A549 (cell line): ENCODE measurements around the gene RAB33B. TPM values are rescaled to one million over a fixed set of nuclear protein-coding genes. Genes with fewer than 3 reads are reported as not detected.
"Not testable (repeated sequence)": the region's sequence is repeated elsewhere in the genome, so short reads cannot be mapped to it uniquely, and the experiment has no call there.

Experiments used
- ATAC-seq, 2 experiments: fragments of 200-7000 bp in 1 of 2; fragments of >200 bp in 1 of 2; cut with Nextera tagmentation in 1 of 2; cut with Tn5 transposase in 1 of 2; 3 replicates each; pipeline versions ENCODE4 v1.8.0 to v1.9.1; 2018 to 2020; ENCODE audit warnings: mild to moderate bottlenecking in 1 of 2, moderate library complexity in 1 of 2
- CTCF ChIA-PET: fragments of 300-600 bp; sonication (Branson Sonifier 250); formaldehyde crosslinking; extraction: SDS; loops from one replicate; lab custom pipeline; 2021; ENCODE audit warnings: antibody characterized with exemption, inconsistent platforms; lab: Yijun Ruan, JAX
- POLR2A ChIA-PET: fragments of 350-600 bp; formaldehyde crosslinking; extraction: SDS; loops from one replicate; lab custom pipeline; 2021; ENCODE audit warnings: antibody characterized with exemption, inconsistent platforms; lab: Yijun Ruan, JAX
- DNase-seq, 2 experiments: peaks; one replicate each; pipeline versions ENCODE4 v3.0.0 to v3.0.0-alpha.2; 2011 to 2016; ENCODE audit warnings: low read depth in 1 of 2, low spot score in 1 of 2
- FAIRE-seq: peaks from 2 replicates; lab custom pipeline; 2011; peaks lifted over from hg19 to GRCh38; lab: Jason Lieb, UNC
- H3K27ac ChIP-seq, 2 experiments: fragments of >200 bp; sonication (Bioruptor Twin); formaldehyde crosslinking; 3 replicates each; pipeline ENCODE4 v1.5.1; 2016 to 2017
- H3K4me1 ChIP-seq: fragments of >200 bp; sonication (Bioruptor Twin); formaldehyde crosslinking; 3 replicates; pipeline ENCODE4 v1.6.1; 2016
- H3K4me2 ChIP-seq: fragments of >200 bp; sonication (Bioruptor Twin); formaldehyde crosslinking; 3 replicates; pipeline ENCODE4 v1.6.1; 2016
- H3K4me3 ChIP-seq: fragments of >200 bp; sonication (Bioruptor Twin); formaldehyde crosslinking; 3 replicates; pipeline ENCODE4 v1.5.1; 2016
- H3K9me3 ChIP-seq: fragments of >200 bp; sonication (Bioruptor Twin); formaldehyde crosslinking; 3 replicates; pipeline ENCODE4 v1.6.1; 2016
- BHLHE40 ChIP-seq: IDR thresholded peaks from 2 replicates; pipeline ENCODE4 v1.6.1; 2012; ENCODE audit warnings: low read depth, low read length, inconsistent platforms
- CHD4 ChIP-seq: fragments of 200-600 bp; sonication (generic); IDR thresholded peaks from 2 replicates; pipeline ENCODE4 v1.6.1; 2016; ENCODE audit warnings: antibody characterized with exemption, mild to moderate bottlenecking, borderline replicate concordance
- EHF ChIP-seq: fragments of 250-450 bp; sonication (Bioruptor Pico); IDR thresholded peaks from 2 replicates; pipeline ENCODE4 v1.5.0; 2020; ENCODE audit warnings: mild to moderate bottlenecking
- EP300 ChIP-seq, 2 experiments: fragments of >200 bp; sonication (Bioruptor Twin); formaldehyde crosslinking; IDR thresholded peaks; 2 replicates in 1 of 2; 3 replicates in 1 of 2; pipeline ENCODE4 v1.6.1; 2016 to 2017
- ESRRA ChIP-seq: fragments of 150-350 bp; IDR thresholded peaks from 2 replicates; pipeline ENCODE4 v1.6.1; 2014; ENCODE audit warnings: mild to moderate bottlenecking, low read length, borderline replicate concordance
- FOXS1 ChIP-seq: fragments of 250-450 bp; sonication (Bioruptor Pico); IDR thresholded peaks from 2 replicates; pipeline ENCODE4 v1.5.0; 2020; ENCODE audit warnings: mild to moderate bottlenecking, moderate library complexity
- HEYL ChIP-seq: fragments of 250-450 bp; sonication (Bioruptor Pico); IDR thresholded peaks from 2 replicates; pipeline ENCODE4 v1.8.0; 2021; ENCODE audit warnings: mild to moderate bottlenecking, moderate library complexity
- JUN ChIP-seq, 2 experiments: fragments of >200 bp; sonication (Bioruptor Twin); formaldehyde crosslinking; IDR thresholded peaks; 2 replicates in 1 of 2; 3 replicates in 1 of 2; pipeline ENCODE4 v1.6.1; 2016 to 2017
- JUNB ChIP-seq: fragments of >200 bp; sonication (Bioruptor Twin); formaldehyde crosslinking; IDR thresholded peaks from 2 replicates; pipeline ENCODE4 v1.6.1; 2016
- KDM1A ChIP-seq: fragments of 200-600 bp; sonication (generic); IDR thresholded peaks from 2 replicates; pipeline ENCODE4 v1.6.1; 2016; ENCODE audit warnings: low read depth, mild to moderate bottlenecking
- MYC ChIP-seq: IDR thresholded peaks from 2 replicates; pipeline ENCODE4 v1.6.1; 2012; ENCODE audit warnings: mild to moderate bottlenecking, inconsistent platforms, low read length, improper control_type of control experiment, borderline replicate concordance
- NPAS2 ChIP-seq: fragments of 250-450 bp; sonication (Bioruptor Pico); IDR thresholded peaks from 2 replicates; pipeline ENCODE4 v1.8.0; 2022; ENCODE audit warnings: mild to moderate bottlenecking, moderate library complexity, borderline replicate concordance
- PHF8 ChIP-seq: fragments of 200-600 bp; sonication (generic); IDR thresholded peaks from 2 replicates; pipeline ENCODE4 v1.6.1; 2016; ENCODE audit warnings: low read depth, mild to moderate bottlenecking, antibody characterized with exemption, moderate library complexity, borderline replicate concordance
- POLR2A ChIP-seq: IDR thresholded peaks from 2 replicates; pipeline ENCODE4 v1.6.1; 2012; ENCODE audit warnings: mild to moderate bottlenecking, low read length
- RAD21 ChIP-seq, 2 experiments: fragments of >200 bp in 1 of 2; sonication (Bioruptor Twin) in 1 of 2; formaldehyde crosslinking in 1 of 2; IDR thresholded peaks in 1 of 2; conservative IDR thresholded peaks in 1 of 2; 2 replicates in 1 of 2; 3 replicates in 1 of 2; pipeline ENCODE4 v1.6.1; 2012 to 2018; ENCODE audit warnings: inconsistent platforms in 1 of 2
- SMC3 ChIP-seq: fragments of >200 bp; sonication (Bioruptor Twin); formaldehyde crosslinking; IDR thresholded peaks from 3 replicates; pipeline ENCODE4 v1.6.1; 2018; ENCODE audit warnings: inconsistent platforms
- SREBF2 ChIP-seq: fragments of 450-650 bp; IDR thresholded peaks from 2 replicates; pipeline ENCODE4 v1.6.1; 2014; ENCODE audit warnings: mild to moderate bottlenecking, moderate library complexity
- TFCP2L1 ChIP-seq: fragments of 250-450 bp; sonication (Bioruptor Pico); IDR thresholded peaks from 2 replicates; pipeline ENCODE4 v1.5.0; 2021; ENCODE audit warnings: mild to moderate bottlenecking
- ZFP36 ChIP-seq: fragments of 450-650 bp; IDR thresholded peaks from 2 replicates; pipeline ENCODE4 v1.6.1; 2014; ENCODE audit warnings: borderline replicate concordance; ENCODE audit not compliant: partially characterized antibody
- ZNF302 ChIP-seq: fragments of 250-450 bp; sonication (Bioruptor Pico); IDR thresholded peaks from 2 replicates; pipeline ENCODE4 v1.9.0; 2021; ENCODE audit warnings: inconsistent platforms, mild to moderate bottlenecking, moderate library complexity
- ZSCAN20 ChIP-seq: fragments of 250-450 bp; sonication (Bioruptor Pico); IDR thresholded peaks from 2 replicates; pipeline ENCODE4 v1.8.0; 2022; ENCODE audit warnings: mild to moderate bottlenecking, moderate library complexity
- WGBS: methylation state at CpG from one replicate; pipeline ENCODE4 v1.1.6; 2017; ENCODE audit errors: missing lambda C conversion rate; 5-methylcytosine and 5-hydroxymethylcytosine counted together
- polyA plus RNA-seq, 4 experiments: library from polyadenylated mRNA; depleted of rRNA in 3 of 4; stranded (reverse); fragments of >200 nt; fragmentation: RNase III in 1 of 4; extraction: RNeasy Plus Mini Kit Qiagen cat#74134 plus additional on column Dnase treatment in 1 of 4; gene quantifications; 2 replicates in 3 of 4; 3 replicates in 1 of 4; pipeline ENCODE4 v1.2.3, GENCODE V29; 2011 to 2017
- TF ChIP-seq, protein P1 (sequence below): fragments of 250-450 bp; sonication (Bioruptor Pico); IDR thresholded peaks from 2 replicates; pipeline ENCODE4 v1.5.0; 2021; ENCODE audit warnings: mild to moderate bottlenecking, moderate library complexity, borderline replicate concordance
- TF ChIP-seq, protein P2 (sequence below): fragments of 450-650 bp; IDR thresholded peaks from 2 replicates; pipeline ENCODE4 v1.6.1; 2014; ENCODE audit warnings: antibody characterized with exemption
- TF ChIP-seq, protein P3 (sequence below): IDR thresholded peaks from 2 replicates; pipeline ENCODE4 v1.6.1; 2012

RAB33B gene
- polyA plus RNA-seq, 2 of the 4 experiments (the other 2 are of a cell fraction), result 2.8 to 5.9 TPM

DNA sequence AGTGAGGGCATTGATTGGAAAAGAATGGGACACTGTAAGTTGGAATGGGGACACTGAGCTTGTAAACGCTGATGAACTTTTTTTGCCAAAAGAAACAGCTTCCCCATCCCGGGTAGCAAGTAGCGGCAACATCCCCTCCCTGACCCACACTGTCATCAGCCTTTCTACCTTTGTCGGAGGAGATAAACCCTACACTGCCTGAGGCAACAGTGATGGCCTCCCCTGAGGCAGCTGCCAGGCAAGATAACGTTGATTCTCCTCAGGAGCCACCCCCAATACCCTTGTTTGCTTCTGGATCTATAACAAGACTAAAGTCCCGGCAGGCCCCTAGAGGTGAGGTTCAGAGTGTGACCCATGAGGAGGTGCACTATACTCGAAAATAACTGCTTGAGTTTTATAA, 10.3 kb upstream of the RAB33B start:
- no peak for DNase-seq
- CTCF ChIA-PET, result interaction anchor here (0.6 to 1.1 kb wide), 2 partner anchors 9 to 20 kb away, joined by 3 read pairs; no protein-coding TSS in a partner anchor
- Histone ChIP-seq H3K4me1 (no peaks in the 10 kb centered on the region), H3K4me3 (no peak overlapping the region), H3K9me3 (peaks cover 9% of the 10 kb centered on the region), H3K27ac (no peak overlapping the region), H3K4me2 (no peak overlapping the region)
- TF ChIP-seq MYC, result no peak
- TF ChIP-seq BHLHE40, result no peak
- TF ChIP-seq FOXS1 (CRISPR knock-in tag), result no peak
- TF ChIP-seq, protein P1, sequence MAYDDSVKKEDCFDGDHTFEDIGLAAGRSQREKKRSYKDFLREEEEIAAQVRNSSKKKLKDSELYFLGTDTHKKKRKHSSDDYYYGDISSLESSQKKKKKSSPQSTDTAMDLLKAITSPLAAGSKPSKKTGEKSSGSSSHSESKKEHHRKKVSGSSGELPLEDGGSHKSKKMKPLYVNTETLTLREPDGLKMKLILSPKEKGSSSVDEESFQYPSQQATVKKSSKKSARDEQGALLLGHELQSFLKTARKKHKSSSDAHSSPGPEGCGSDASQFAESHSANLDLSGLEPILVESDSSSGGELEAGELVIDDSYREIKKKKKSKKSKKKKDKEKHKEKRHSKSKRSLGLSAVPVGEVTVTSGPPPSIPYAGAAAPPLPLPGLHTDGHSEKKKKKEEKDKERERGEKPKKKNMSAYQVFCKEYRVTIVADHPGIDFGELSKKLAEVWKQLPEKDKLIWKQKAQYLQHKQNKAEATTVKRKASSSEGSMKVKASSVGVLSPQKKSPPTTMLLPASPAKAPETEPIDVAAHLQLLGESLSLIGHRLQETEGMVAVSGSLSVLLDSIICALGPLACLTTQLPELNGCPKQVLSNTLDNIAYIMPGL, result no peak
- TF ChIP-seq TFCP2L1 (CRISPR knock-in tag), result no peak
- TF ChIP-seq EHF (CRISPR knock-in tag), result no peak
- no peak for TF ChIP-seq POLR2A
- TF ChIP-seq NPAS2 (CRISPR knock-in tag), result no peak
- TF ChIP-seq, protein P2, sequence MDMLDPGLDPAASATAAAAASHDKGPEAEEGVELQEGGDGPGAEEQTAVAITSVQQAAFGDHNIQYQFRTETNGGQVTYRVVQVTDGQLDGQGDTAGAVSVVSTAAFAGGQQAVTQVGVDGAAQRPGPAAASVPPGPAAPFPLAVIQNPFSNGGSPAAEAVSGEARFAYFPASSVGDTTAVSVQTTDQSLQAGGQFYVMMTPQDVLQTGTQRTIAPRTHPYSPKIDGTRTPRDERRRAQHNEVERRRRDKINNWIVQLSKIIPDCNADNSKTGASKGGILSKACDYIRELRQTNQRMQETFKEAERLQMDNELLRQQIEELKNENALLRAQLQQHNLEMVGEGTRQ, result no peak
- TF ChIP-seq, protein P3, sequence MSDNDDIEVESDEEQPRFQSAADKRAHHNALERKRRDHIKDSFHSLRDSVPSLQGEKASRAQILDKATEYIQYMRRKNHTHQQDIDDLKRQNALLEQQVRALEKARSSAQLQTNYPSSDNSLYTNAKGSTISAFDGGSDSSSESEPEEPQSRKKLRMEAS, result no peak
- no peak for TF ChIP-seq RAD21 (conservative IDR thresholded peaks at IDR 0.05 in 1 of 2, IDR thresholded peaks at IDR 0.05 in 1 of 2)
- no peak for TF ChIP-seq ZSCAN20 (CRISPR knock-in tag)
- TF ChIP-seq SREBF2, result no peak
- no peak for TF ChIP-seq HEYL (CRISPR knock-in tag)
- FAIRE-seq, result no peak
- POLR2A ChIA-PET, result no interaction called here
- no peak for ATAC-seq
- 79% methylated on average over 7 of the region's 7 CpGs for WGBS

DNA sequence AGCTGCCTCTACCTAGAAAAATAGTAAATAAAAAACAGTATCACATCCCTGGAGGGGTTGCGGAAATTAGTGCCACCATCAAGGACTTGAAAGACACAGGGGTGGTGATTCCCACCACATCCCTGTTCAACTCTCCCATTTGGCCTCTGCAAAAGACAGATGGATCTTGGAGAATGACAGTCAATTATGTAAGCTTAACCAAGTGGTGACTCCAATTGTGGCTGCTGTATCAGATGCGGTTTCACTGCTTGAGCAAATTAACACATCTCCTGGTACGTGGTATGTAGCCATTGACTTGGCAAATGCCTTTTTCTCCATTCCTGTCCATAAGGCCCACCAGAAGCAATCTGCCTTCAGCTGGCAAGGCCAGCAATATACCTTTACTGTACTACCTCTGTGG, 9.0 kb upstream of the RAB33B start:
- H3K27ac ChIP-seq, CTCF ChIA-PET, ATAC-seq, FAIRE-seq, H3K4me3 ChIP-seq, H3K9me3 ChIP-seq, DNase-seq, H3K4me1 ChIP-seq, H3K4me2 ChIP-seq: not testable (repeated sequence)
- POLR2A ChIA-PET, result interaction anchor here (0.6 to 0.7 kb wide), 2 partner anchors 8 to 12 kb away, joined by 3 to 13 read pairs; no protein-coding TSS in a partner anchor
- 61% methylated on average over 3 of the region's 3 CpGs for WGBS

DNA sequence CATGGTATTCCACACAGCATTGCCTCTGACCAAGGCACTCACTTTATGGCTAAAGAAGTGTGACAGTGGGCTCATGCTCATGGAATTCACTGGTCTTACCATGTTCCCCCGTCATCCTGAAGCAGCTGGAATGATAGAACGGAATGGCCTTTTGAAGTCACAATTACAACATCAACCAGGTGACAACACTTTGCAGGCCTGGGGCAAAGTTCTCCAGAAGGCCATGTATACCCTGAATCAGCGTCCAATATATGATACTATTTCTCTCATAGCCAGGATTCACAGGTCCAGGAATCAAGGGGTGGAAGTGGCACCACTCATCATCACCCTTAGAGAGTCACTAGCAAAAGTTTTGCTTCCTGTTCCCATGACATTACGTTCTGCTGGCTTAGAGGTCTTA, 6.8 kb upstream of the RAB33B start:
- H3K4me1 ChIP-seq, POLR2A ChIA-PET, H3K4me2 ChIP-seq, DNase-seq, H3K4me3 ChIP-seq, FAIRE-seq, H3K9me3 ChIP-seq, ATAC-seq, H3K27ac ChIP-seq, CTCF ChIA-PET: not testable (repeated sequence)
- 98% methylated on average over 4 of the region's 4 CpGs for WGBS

DNA sequence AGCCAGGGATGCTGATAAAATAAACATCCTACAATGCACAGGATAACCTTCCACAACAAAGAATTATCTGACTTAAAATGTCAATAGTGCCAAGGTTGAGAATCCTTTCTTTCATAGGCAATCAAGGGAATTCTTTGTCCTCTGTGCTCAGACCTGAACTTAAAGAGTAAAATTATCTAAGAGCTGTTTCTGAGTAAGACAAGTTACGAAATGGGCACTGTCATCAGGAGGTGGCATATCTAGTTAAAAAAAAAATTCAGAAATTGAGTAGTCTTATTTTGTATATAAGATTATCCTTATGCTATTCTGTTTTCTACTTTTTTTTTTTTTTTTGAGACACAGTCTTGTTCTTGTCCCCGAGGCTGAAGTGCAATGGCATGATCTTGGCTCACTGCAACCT, 3.3 kb upstream of the RAB33B start:
- no peaks in the 10 kb centered on the region for H3K9me3 ChIP-seq
- TF ChIP-seq JUNB, result no peak
- TF ChIP-seq CHD4, result no peak
- no peak for TF ChIP-seq ZFP36
- TF ChIP-seq, protein P2, result no peak
- TF ChIP-seq SMC3, result no peak
- TF ChIP-seq JUN (IDR thresholded peaks at IDR 0.05), result no peak
- no peak for TF ChIP-seq POLR2A
- TF ChIP-seq EP300 (IDR thresholded peaks at IDR 0.05), result no peak
- no peak for TF ChIP-seq PHF8
- no peak for TF ChIP-seq RAD21 (conservative IDR thresholded peaks at IDR 0.05 in 1 of 2, IDR thresholded peaks at IDR 0.05 in 1 of 2)
- TF ChIP-seq MYC, result no peak
- TF ChIP-seq ESRRA, result no peak
- no peak for TF ChIP-seq ZNF302 (CRISPR knock-in tag)
- no peak for TF ChIP-seq FOXS1 (CRISPR knock-in tag)
- TF ChIP-seq KDM1A, result no peak
- TF ChIP-seq, all 56 proteins: peak for 0
- peaks cover 21% of the 10 kb centered on the region for H3K4me1 ChIP-seq
- POLR2A ChIA-PET, result no interaction called here
- H3K4me3 ChIP-seq, result no peak overlapping the region
- FAIRE-seq (no peak), ATAC-seq (no peak), DNase-seq (no peak)
- CTCF ChIA-PET, result interaction anchor here (0.6 to 1.3 kb wide), 4 partner anchors 34 to 1311 kb away, joined by 3 to 4 read pairs (median 3); no protein-coding TSS in a partner anchor
- 91% methylated on average over 2 of the region's 2 CpGs for WGBS
- no peak overlapping the region for H3K27ac ChIP-seq
- no peak overlapping the region for H3K4me2 ChIP-seq
